K562 (cell line): ENCODE measurements around the gene ANKRD13D. TPM values are rescaled to one million over a fixed set of nuclear protein-coding genes. Genes with fewer than 3 reads are reported as not detected.

Experiments used
- GABPB1 ChIP-seq: sonication (generic); formaldehyde crosslinking; IDR thresholded peaks from 2 replicates; pipeline ENCODE4 v1.8.0; 2022; ENCODE audit warnings: mild to moderate bottlenecking, missing genetic modification reagents
- GMEB1 ChIP-seq: fragments of 250-450 bp; sonication (Bioruptor Pico); IDR thresholded peaks from 2 replicates; pipeline ENCODE4 v1.4.0; 2020; ENCODE audit warnings: mild to moderate bottlenecking
- KLF13 ChIP-seq: fragments of 450-650 bp; IDR thresholded peaks from 2 replicates; pipeline ENCODE4 v1.6.1; 2016; ENCODE audit warnings: missing genetic modification characterization, low read depth, mild to moderate bottlenecking, missing compliant biosample characterization, moderate library complexity, borderline replicate concordance
- POLR2AphosphoS2 ChIP-seq: IDR thresholded peaks from 2 replicates; pipeline ENCODE4 v1.6.1; 2012; ENCODE audit warnings: low read length, improper control_type of control experiment
- SMARCA5 ChIP-seq: fragments of 450-650 bp; IDR thresholded peaks from 2 replicates; pipeline ENCODE4 v1.6.1; 2016
- polyA plus RNA-seq, 8 experiments: library from polyadenylated mRNA; depleted of rRNA in 4 of 8; stranded (reverse) in 5 of 8; unstranded in 3 of 8; fragments of >200 nt; fragmentation: Nextera tagmentation in 2 of 8; fragmentation: Illumina TruSeq in 1 of 8; extraction: Ambion mirVana in 2 of 8; extraction: Trizol in 1 of 8; gene quantifications; 2 replicates each; pipeline versions ENCODE4 v1.2.1 to v1.2.3, GENCODE V29; 2011 to 2014; ENCODE audit warnings: inconsistent platforms in 1 of 8, missing spikeins in 1 of 8
- total RNA-seq, 7 experiments: library from RNA; depleted of rRNA in 6 of 7; stranded (reverse); fragments of >200 nt in 6 of 7; fragmentation: Illumina TruSeq in 2 of 7; extraction: Trizol in 2 of 7; gene quantifications; 2 replicates each; pipeline versions ENCODE4 v1.2.1 to v1.2.3, GENCODE V29; 2011 to 2021; ENCODE audit warnings: low replicate concordance in 1 of 7
- TF ChIP-seq, protein P1 (sequence below): fragments of 450-650 bp; formaldehyde crosslinking; IDR thresholded peaks from 2 replicates; pipeline ENCODE4 v1.4.0; 2020; ENCODE audit warnings: mild to moderate bottlenecking
- TF ChIP-seq, protein P2 (sequence below): fragments of 200-600 bp; sonication (generic); IDR thresholded peaks from one replicate; pipeline ENCODE4 v1.6.1; 2012; ENCODE audit warnings: mild to moderate bottlenecking, low read depth, low read length, inconsistent platforms
- TF ChIP-seq, protein P3 (sequence below): sonication (generic); formaldehyde crosslinking; IDR thresholded peaks from 2 replicates; pipeline ENCODE4 v1.8.1; 2023; ENCODE audit warnings: mild to moderate bottlenecking, missing genetic modification reagents
- TF ChIP-seq, protein P4 (sequence below): fragments of 250-450 bp; sonication (Bioruptor Pico); IDR thresholded peaks from 2 replicates; pipeline ENCODE4 v1.8.0; 2021; ENCODE audit warnings: borderline replicate concordance, mild to moderate bottlenecking, moderate library complexity; ENCODE audit not compliant: poor library complexity, severe bottlenecking

ANKRD13D gene
- total and polyA plus RNA-seq, 9 of the 15 experiments (the other 6 are each of a cell fraction or from before 2014, with no cell fraction given): 0.94 to 40.9 (median 22.4) TPM

- TF ChIP-seq, protein P1, sequence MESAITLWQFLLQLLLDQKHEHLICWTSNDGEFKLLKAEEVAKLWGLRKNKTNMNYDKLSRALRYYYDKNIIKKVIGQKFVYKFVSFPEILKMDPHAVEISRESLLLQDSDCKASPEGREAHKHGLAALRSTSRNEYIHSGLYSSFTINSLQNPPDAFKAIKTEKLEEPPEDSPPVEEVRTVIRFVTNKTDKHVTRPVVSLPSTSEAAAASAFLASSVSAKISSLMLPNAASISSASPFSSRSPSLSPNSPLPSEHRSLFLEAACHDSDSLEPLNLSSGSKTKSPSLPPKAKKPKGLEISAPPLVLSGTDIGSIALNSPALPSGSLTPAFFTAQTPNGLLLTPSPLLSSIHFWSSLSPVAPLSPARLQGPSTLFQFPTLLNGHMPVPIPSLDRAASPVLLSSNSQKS (CRISPR knock-in tag): no peak
- peak; percentile 79 for TF ChIP-seq GABPB1
- TF ChIP-seq, protein P2, sequence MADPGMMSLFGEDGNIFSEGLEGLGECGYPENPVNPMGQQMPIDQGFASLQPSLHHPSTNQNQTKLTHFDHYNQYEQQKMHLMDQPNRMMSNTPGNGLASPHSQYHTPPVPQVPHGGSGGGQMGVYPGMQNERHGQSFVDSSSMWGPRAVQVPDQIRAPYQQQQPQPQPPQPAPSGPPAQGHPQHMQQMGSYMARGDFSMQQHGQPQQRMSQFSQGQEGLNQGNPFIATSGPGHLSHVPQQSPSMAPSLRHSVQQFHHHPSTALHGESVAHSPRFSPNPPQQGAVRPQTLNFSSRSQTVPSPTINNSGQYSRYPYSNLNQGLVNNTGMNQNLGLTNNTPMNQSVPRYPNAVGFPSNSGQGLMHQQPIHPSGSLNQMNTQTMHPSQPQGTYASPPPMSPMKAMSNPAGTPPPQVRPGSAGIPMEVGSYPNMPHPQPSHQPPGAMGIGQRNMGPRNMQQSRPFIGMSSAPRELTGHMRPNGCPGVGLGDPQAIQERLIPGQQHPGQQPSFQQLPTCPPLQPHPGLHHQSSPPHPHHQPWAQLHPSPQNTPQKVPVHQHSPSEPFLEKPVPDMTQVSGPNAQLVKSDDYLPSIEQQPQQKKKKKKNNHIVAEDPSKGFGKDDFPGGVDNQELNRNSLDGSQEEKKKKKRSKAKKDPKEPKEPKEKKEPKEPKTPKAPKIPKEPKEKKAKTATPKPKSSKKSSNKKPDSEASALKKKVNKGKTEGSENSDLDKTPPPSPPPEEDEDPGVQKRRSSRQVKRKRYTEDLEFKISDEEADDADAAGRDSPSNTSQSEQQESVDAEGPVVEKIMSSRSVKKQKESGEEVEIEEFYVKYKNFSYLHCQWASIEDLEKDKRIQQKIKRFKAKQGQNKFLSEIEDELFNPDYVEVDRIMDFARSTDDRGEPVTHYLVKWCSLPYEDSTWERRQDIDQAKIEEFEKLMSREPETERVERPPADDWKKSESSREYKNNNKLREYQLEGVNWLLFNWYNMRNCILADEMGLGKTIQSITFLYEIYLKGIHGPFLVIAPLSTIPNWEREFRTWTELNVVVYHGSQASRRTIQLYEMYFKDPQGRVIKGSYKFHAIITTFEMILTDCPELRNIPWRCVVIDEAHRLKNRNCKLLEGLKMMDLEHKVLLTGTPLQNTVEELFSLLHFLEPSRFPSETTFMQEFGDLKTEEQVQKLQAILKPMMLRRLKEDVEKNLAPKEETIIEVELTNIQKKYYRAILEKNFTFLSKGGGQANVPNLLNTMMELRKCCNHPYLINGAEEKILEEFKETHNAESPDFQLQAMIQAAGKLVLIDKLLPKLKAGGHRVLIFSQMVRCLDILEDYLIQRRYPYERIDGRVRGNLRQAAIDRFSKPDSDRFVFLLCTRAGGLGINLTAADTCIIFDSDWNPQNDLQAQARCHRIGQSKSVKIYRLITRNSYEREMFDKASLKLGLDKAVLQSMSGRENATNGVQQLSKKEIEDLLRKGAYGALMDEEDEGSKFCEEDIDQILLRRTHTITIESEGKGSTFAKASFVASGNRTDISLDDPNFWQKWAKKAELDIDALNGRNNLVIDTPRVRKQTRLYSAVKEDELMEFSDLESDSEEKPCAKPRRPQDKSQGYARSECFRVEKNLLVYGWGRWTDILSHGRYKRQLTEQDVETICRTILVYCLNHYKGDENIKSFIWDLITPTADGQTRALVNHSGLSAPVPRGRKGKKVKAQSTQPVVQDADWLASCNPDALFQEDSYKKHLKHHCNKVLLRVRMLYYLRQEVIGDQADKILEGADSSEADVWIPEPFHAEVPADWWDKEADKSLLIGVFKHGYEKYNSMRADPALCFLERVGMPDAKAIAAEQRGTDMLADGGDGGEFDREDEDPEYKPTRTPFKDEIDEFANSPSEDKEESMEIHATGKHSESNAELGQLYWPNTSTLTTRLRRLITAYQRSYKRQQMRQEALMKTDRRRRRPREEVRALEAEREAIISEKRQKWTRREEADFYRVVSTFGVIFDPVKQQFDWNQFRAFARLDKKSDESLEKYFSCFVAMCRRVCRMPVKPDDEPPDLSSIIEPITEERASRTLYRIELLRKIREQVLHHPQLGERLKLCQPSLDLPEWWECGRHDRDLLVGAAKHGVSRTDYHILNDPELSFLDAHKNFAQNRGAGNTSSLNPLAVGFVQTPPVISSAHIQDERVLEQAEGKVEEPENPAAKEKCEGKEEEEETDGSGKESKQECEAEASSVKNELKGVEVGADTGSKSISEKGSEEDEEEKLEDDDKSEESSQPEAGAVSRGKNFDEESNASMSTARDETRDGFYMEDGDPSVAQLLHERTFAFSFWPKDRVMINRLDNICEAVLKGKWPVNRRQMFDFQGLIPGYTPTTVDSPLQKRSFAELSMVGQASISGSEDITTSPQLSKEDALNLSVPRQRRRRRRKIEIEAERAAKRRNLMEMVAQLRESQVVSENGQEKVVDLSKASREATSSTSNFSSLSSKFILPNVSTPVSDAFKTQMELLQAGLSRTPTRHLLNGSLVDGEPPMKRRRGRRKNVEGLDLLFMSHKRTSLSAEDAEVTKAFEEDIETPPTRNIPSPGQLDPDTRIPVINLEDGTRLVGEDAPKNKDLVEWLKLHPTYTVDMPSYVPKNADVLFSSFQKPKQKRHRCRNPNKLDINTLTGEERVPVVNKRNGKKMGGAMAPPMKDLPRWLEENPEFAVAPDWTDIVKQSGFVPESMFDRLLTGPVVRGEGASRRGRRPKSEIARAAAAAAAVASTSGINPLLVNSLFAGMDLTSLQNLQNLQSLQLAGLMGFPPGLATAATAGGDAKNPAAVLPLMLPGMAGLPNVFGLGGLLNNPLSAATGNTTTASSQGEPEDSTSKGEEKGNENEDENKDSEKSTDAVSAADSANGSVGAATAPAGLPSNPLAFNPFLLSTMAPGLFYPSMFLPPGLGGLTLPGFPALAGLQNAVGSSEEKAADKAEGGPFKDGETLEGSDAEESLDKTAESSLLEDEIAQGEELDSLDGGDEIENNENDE: no peak
- TF ChIP-seq GMEB1: no peak
- TF ChIP-seq, protein P3, sequence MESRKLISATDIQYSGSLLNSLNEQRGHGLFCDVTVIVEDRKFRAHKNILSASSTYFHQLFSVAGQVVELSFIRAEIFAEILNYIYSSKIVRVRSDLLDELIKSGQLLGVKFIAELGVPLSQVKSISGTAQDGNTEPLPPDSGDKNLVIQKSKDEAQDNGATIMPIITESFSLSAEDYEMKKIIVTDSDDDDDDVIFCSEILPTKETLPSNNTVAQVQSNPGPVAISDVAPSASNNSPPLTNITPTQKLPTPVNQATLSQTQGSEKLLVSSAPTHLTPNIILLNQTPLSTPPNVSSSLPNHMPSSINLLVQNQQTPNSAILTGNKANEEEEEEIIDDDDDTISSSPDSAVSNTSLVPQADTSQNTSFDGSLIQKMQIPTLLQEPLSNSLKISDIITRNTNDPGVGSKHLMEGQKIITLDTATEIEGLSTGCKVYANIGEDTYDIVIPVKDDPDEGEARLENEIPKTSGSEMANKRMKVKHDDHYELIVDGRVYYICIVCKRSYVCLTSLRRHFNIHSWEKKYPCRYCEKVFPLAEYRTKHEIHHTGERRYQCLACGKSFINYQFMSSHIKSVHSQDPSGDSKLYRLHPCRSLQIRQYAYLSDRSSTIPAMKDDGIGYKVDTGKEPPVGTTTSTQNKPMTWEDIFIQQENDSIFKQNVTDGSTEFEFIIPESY (CRISPR knock-in tag): no peak
- no peak for TF ChIP-seq SMARCA5
- TF ChIP-seq KLF13: peak; percentile 35; the same call in 1 of the 2 replicates
- no peak for TF ChIP-seq POLR2AphosphoS2
- TF ChIP-seq, protein P4, sequence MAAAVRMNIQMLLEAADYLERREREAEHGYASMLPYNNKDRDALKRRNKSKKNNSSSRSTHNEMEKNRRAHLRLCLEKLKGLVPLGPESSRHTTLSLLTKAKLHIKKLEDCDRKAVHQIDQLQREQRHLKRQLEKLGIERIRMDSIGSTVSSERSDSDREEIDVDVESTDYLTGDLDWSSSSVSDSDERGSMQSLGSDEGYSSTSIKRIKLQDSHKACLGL (CRISPR knock-in tag): no peak
These were observed 464 bp upstream of the ANKRD13D start (continued) for GRCh38 chr11:67288452-67289225.
